ENCODE measurements around the gene FAM110D.

DNA sequence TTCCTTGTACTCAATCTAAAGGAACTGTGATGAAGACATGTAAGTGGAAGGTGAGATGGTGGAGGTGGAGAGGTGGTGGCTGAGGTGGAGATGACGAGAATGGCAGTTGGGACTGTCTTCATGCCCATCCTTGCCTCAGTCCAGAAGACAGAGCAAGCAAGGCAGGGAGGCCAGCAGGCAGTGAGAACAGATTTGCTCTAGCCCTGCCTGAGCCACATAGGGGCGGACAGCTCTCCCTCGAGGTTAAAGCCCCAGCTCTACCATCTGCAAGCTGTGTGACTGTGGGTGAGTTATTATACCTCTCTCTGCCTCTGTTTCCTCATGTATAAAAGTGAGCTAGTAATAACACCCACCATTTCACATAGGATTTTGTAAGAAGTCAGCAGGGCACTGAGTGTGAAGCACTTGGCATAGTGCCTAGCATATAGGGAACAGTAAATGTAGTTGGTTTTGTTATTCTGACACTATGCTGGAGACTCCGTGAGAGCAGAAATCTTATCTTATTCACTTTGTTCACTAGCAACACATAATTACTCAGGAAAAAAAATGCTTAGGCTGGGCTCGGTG lies 4.8 kb upstream of the FAM110D start:
- TF ChIP-seq, protein P1, sequence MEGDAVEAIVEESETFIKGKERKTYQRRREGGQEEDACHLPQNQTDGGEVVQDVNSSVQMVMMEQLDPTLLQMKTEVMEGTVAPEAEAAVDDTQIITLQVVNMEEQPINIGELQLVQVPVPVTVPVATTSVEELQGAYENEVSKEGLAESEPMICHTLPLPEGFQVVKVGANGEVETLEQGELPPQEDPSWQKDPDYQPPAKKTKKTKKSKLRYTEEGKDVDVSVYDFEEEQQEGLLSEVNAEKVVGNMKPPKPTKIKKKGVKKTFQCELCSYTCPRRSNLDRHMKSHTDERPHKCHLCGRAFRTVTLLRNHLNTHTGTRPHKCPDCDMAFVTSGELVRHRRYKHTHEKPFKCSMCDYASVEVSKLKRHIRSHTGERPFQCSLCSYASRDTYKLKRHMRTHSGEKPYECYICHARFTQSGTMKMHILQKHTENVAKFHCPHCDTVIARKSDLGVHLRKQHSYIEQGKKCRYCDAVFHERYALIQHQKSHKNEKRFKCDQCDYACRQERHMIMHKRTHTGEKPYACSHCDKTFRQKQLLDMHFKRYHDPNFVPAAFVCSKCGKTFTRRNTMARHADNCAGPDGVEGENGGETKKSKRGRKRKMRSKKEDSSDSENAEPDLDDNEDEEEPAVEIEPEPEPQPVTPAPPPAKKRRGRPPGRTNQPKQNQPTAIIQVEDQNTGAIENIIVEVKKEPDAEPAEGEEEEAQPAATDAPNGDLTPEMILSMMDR (conservative IDR thresholded peaks at IDR 0.05; ENCODE audit: low read length) = no peak
- TF ChIP-seq EZH2phosphoT487 (IDR thresholded peaks at IDR 0.05; ENCODE audit: borderline replicate concordance) = no peak

All from Loucy (cell line).